Right atrium auricular region (tissue), 2 donors: ENCODE results near the gene LRBA. TPM values are rescaled to one million over a fixed set of nuclear protein-coding genes. Genes with fewer than 3 reads are reported as not detected.

Experiments
- DNase-seq: peaks from one replicate; pipeline ENCODE4 v3.0.0-alpha.2; 2019; ENCODE audit warnings: low spot score
- H3K27ac ChIP-seq, 2 donors: fragments of 200-600 bp; sonication (generic); 1 replicate in 1 of 2; 2 replicates in 1 of 2; pipeline ENCODE4 v1.5.1; 2016 to 2019
- H3K27me3 ChIP-seq, 2 donors: fragments of 200-600 bp; sonication (generic); one replicate each; pipeline versions ENCODE4 v1.5.1 to v1.6.0; 2017 to 2019
- H3K36me3 ChIP-seq: fragments of 200-600 bp; sonication (generic); one replicate; pipeline ENCODE4 v1.5.1; 2016
- H3K4me1 ChIP-seq, 2 donors: fragments of 200-600 bp; sonication (generic); one replicate each; pipeline versions ENCODE4 v1.5.1 to v1.6.0; 2017 to 2019
- H3K4me3 ChIP-seq, 2 donors: fragments of 200-600 bp; sonication (generic); 1 replicate in 1 of 2; 2 replicates in 1 of 2; pipeline ENCODE4 v1.5.1; 2017 to 2019; ENCODE audit warnings: mild to moderate bottlenecking in 1 of 2, moderate library complexity in 1 of 2
- H3K9me3 ChIP-seq, 2 donors: fragments of 200-600 bp; sonication (generic); one replicate each; pipeline ENCODE4 v1.5.1; 2019
- CTCF ChIP-seq, 2 donors: fragments of 200-600 bp; sonication (generic); IDR thresholded peaks; one replicate each; pipeline ENCODE4 v1.5.1; 2019; ENCODE audit warnings: antibody characterized with exemption in 2 of 2
- total RNA-seq, 2 donors: library from RNA; depleted of rRNA; stranded (reverse); fragments of >200 nt; gene quantifications; one replicate each; pipeline ENCODE4 v1.1.0, GENCODE V29; 2016

The LRBA gene
- total RNA-seq, 2 donors from 2014 or later = 20.8 to 37.7 TPM

- no peak for DNase-seq
- Histone ChIP-seq H3K27me3 (no peaks in the 10 kb centered on the region), H3K4me1 (no peaks in the 10 kb centered on the region), H3K36me3 (no peaks in the 10 kb centered on the region), H3K4me3 (no peak overlapping the region), H3K9me3 (no peaks in the 10 kb centered on the region), H3K27ac (no peak overlapping the region)
- no peak for TF ChIP-seq CTCF (IDR thresholded peaks at IDR 0.05)
These were observed 197.1 kb downstream of the LRBA start for GRCh38 chr4:150817804-150818528.

GRCh38 chr4:150817017-150817416, 198.1 kb downstream of the LRBA start:
- H3K27ac ChIP-seq = no peak overlapping the region
- H3K27me3 ChIP-seq = no peaks in the 10 kb centered on the region
- no peaks in the 10 kb centered on the region for H3K4me1 ChIP-seq
- no peak for DNase-seq
- TF ChIP-seq CTCF (IDR thresholded peaks at IDR 0.05) = no peak
- no peaks in the 10 kb centered on the region for H3K36me3 ChIP-seq
- no peak overlapping the region for H3K4me3 ChIP-seq
- no peaks in the 10 kb centered on the region for H3K9me3 ChIP-seq

- Histone ChIP-seq H3K4me1 (no peaks in the 10 kb centered on the region), H3K36me3 (no peaks in the 10 kb centered on the region), H3K9me3 (no peaks in the 10 kb centered on the region), H3K4me3 (no peak overlapping the region), H3K27me3 (no peaks in the 10 kb centered on the region), H3K27ac (no peak overlapping the region)
- no peak for TF ChIP-seq CTCF (IDR thresholded peaks at IDR 0.05)
- no peak for DNase-seq
These were observed 198.6 kb downstream of the LRBA start for GRCh38 chr4:150816491-150816890.

- Histone ChIP-seq H3K36me3 (no peaks in the 10 kb centered on the region), H3K27me3 (no peaks in the 10 kb centered on the region), H3K9me3 (no peaks in the 10 kb centered on the region), H3K27ac (no peak overlapping the region), H3K4me1 (no peaks in the 10 kb centered on the region), H3K4me3 (no peak overlapping the region)
- TF ChIP-seq CTCF (IDR thresholded peaks at IDR 0.05) = no peak
- no peak for DNase-seq
These were observed 200.2 kb downstream of the LRBA start for GRCh38 chr4:150814873-150815272.

GRCh38 chr4:150805183-150806025, 209.7 kb downstream of the LRBA start:
- DNase-seq = no peak
- H3K36me3 ChIP-seq = no peaks in the 10 kb centered on the region
- no peak overlapping the region for H3K27ac ChIP-seq
- TF ChIP-seq CTCF (IDR thresholded peaks at IDR 0.05) = no peak
- no peaks in the 10 kb centered on the region for H3K4me1 ChIP-seq
- no peaks in the 10 kb centered on the region for H3K9me3 ChIP-seq
- no peaks in the 10 kb centered on the region for H3K27me3 ChIP-seq
- H3K4me3 ChIP-seq = no peak overlapping the region
